Measurements from ENCODE around the gene CRHR1. TPM values are rescaled to one million over a fixed set of nuclear protein-coding genes. Genes with fewer than 3 reads are reported as not detected.

The CRHR1 gene
- total RNA-seq, 3 donors from 2014 or later (not counting 1 experiment from before 2014, with no cell fraction given), result not detected

DNA sequence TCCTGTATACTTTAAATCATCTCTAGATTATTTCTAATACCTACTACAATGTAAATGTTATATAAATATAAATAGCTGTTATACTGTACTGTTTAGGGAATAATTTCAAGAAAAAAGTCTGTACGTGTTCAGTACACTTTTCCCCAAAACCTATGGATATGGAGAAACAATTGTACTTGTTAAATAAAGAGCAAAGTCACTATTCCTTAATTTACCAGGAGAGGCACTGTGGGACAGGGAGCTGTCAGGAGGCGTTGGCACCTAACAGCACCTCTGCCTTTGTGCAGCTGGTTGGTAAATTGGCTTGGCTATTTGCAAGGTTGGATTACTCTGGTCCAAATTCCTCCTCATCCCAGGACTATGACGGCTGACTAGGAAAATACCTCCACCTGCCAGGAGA, 28.0 kb downstream of the CRHR1 start:
- TF ChIP-seq, protein P1, sequence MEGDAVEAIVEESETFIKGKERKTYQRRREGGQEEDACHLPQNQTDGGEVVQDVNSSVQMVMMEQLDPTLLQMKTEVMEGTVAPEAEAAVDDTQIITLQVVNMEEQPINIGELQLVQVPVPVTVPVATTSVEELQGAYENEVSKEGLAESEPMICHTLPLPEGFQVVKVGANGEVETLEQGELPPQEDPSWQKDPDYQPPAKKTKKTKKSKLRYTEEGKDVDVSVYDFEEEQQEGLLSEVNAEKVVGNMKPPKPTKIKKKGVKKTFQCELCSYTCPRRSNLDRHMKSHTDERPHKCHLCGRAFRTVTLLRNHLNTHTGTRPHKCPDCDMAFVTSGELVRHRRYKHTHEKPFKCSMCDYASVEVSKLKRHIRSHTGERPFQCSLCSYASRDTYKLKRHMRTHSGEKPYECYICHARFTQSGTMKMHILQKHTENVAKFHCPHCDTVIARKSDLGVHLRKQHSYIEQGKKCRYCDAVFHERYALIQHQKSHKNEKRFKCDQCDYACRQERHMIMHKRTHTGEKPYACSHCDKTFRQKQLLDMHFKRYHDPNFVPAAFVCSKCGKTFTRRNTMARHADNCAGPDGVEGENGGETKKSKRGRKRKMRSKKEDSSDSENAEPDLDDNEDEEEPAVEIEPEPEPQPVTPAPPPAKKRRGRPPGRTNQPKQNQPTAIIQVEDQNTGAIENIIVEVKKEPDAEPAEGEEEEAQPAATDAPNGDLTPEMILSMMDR (IDR thresholded peaks at IDR 0.05), result no peak
- Mint-ChIP-seq H3K27ac (no peak overlapping the region), H3K9me3 (no peaks in the 10 kb centered on the region), H3K4me1 (no peaks in the 10 kb centered on the region), H3K27me3 (ENCODE audit: low read depth in 2 of 2) (peaks cover 0 to 8% of the 10 kb centered on the region in 2 donors), H3K36me3 (no peaks in the 10 kb centered on the region), H3K4me3 (no peak overlapping the region)
- Histone ChIP-seq H3K27me3 (ENCODE audit: control insufficient read depth, insufficient read depth, low read length) (no peaks in the 10 kb centered on the region), H3K27ac (ENCODE audit: low read length) (no peak overlapping the region), H3K4me1 (ENCODE audit: control insufficient read depth, insufficient read depth, low read length) (no peaks in the 10 kb centered on the region), H3K36me3 (ENCODE audit: control insufficient read depth, insufficient read depth, low read length) (no peaks in the 10 kb centered on the region), H3K4me3 (ENCODE audit: low read length) (no peak overlapping the region), H3K9me3 (ENCODE audit: control insufficient read depth, insufficient read depth, low read length) (no peaks in the 10 kb centered on the region)
- intact Hi-C loops (cut with micrococcal nuclease), result no loop called here
- 100% methylated on average over 1 of the region's 3 CpGs for WGBS (ENCODE audit: insufficient coverage)
- no peak for DNase-seq
- ATAC-seq, result no peak

GRCh38 chr17:45813048-45813725, 29.1 kb downstream of the CRHR1 start:
- Histone ChIP-seq H3K9me3 (ENCODE audit: control insufficient read depth, insufficient read depth, low read length) (no peaks in the 10 kb centered on the region), H3K27ac (ENCODE audit: low read length) (no peak overlapping the region), H3K36me3 (ENCODE audit: control insufficient read depth, insufficient read depth, low read length) (no peaks in the 10 kb centered on the region), H3K4me3 (ENCODE audit: low read length) (no peak overlapping the region), H3K4me1 (ENCODE audit: control insufficient read depth, insufficient read depth, low read length) (no peaks in the 10 kb centered on the region), H3K27me3 (ENCODE audit: control insufficient read depth, insufficient read depth, low read length) (no peaks in the 10 kb centered on the region)
- Mint-ChIP-seq H3K4me3 (no peak overlapping the region), H3K9me3 (no peaks in the 10 kb centered on the region), H3K27me3 (ENCODE audit: low read depth in 2 of 2) (peaks cover 0 to 8% of the 10 kb centered on the region in 2 donors), H3K36me3 (no peaks in the 10 kb centered on the region), H3K4me1 (no peaks in the 10 kb centered on the region), H3K27ac (no peak overlapping the region)
- intact Hi-C loops (cut with micrococcal nuclease), result no loop called here
- 49% methylated on average over 19 of the region's 22 CpGs for WGBS (ENCODE audit: insufficient coverage)
- DNase-seq, result no peak
- TF ChIP-seq, protein P1 (IDR thresholded peaks at IDR 0.05), result no peak
- no peak for ATAC-seq

GRCh38 chr17:45814622-45815606, 30.8 kb downstream of the CRHR1 start:
- ATAC-seq (no peak), DNase-seq (no peak)
- H3K27me3 Mint-ChIP-seq (ENCODE audit: low read depth in 2 of 2), result peaks cover 0 to 8% of the 10 kb centered on the region in 2 donors
- H3K36me3 Mint-ChIP-seq, result no peaks in the 10 kb centered on the region
- TF ChIP-seq, protein P1 (IDR thresholded peaks at IDR 0.05), result no peak
- Histone ChIP-seq H3K9me3 (ENCODE audit: control insufficient read depth, insufficient read depth, low read length) (no peaks in the 10 kb centered on the region), H3K4me3 (ENCODE audit: low read length) (no peak overlapping the region), H3K27ac (ENCODE audit: low read length) (no peak overlapping the region), H3K27me3 (ENCODE audit: control insufficient read depth, insufficient read depth, low read length) (no peaks in the 10 kb centered on the region), H3K36me3 (ENCODE audit: control insufficient read depth, insufficient read depth, low read length) (no peaks in the 10 kb centered on the region), H3K4me1 (ENCODE audit: control insufficient read depth, insufficient read depth, low read length) (no peaks in the 10 kb centered on the region)
- intact Hi-C loops (cut with micrococcal nuclease), result no loop called here
- H3K27ac Mint-ChIP-seq, result no peak overlapping the region
- no peaks in the 10 kb centered on the region for H3K9me3 Mint-ChIP-seq
- WGBS (ENCODE audit: insufficient coverage), result 85% methylated on average over 17 of the region's 17 CpGs
- no peaks in the 10 kb centered on the region for H3K4me1 Mint-ChIP-seq
- H3K4me3 Mint-ChIP-seq, result no peak overlapping the region
